ENCODE measurements around the gene EMCN. TPM values are rescaled to one million over a fixed set of nuclear protein-coding genes. Genes with fewer than 3 reads are reported as not detected.

EMCN gene
- total and polyA plus RNA-seq, 9 of the 15 experiments (the other 6 are each of a cell fraction or from before 2014, with no cell fraction given) = not detected

DNA sequence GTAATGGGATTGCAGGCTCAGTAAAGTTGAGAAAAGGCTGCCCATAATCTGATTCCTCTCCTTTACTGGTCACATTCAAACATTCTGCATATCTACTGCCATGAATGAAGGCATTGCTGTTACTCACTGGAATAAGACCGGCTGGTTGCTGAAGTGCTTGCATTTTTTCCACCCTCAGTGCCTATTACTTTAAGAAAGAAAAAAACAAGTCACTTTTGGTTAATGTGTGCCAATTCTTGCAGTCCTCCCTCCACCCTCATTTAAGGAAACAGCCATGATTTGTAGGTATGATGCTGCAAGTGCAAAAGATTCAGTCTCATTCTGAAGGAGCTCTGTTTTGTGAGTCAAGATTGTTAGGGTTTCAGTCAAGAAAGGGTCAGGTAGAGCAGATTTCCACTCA lies 94.9 kb downstream of the EMCN start:
- H3K9ac ChIP-seq (ENCODE audit: insufficient read depth in 1 of 2, low read depth in 2 of 2, low read length in 2 of 2) = no peak overlapping the region
- DNase-seq (ENCODE audit: extremely low read depth in 1 of 4, low spot score in 3 of 4) (no peak), FAIRE-seq (no peak), ATAC-seq (no peak)
- TF ChIP-seq ZSCAN32 (CRISPR knock-in tag; IDR thresholded peaks at IDR 0.05) (no peak), MAFK (IDR thresholded peaks at IDR 0.05; ENCODE audit: low read length) (no peak), TCFL5 (CRISPR knock-in tag; conservative IDR thresholded peaks at IDR 0.05) (no peak), NCOA1 (IDR thresholded peaks at IDR 0.05; ENCODE audit: low read depth) (no peak), SMARCB1 (IDR thresholded peaks at IDR 0.05; ENCODE audit: insufficient read length, low read depth) (no peak), ZNF780A (CRISPR knock-in tag; IDR thresholded peaks at IDR 0.05) (no peak), STAG1 (CRISPR knock-in tag; IDR thresholded peaks at IDR 0.05; ENCODE audit: borderline replicate concordance) (no peak), ZNF696 (CRISPR knock-in tag; conservative IDR thresholded peaks at IDR 0.05) (no peak)
- 0% methylated on average over 1 of the region's 1 CpG for WGBS (ENCODE audit: insufficient coverage, low coverage, missing lambda C conversion rate)
- no peaks in the 10 kb centered on the region for H3K4me1 ChIP-seq (replicated peaks in 1 of 2; ENCODE audit: control insufficient read depth in 2 of 2, insufficient read depth in 2 of 2, low read length in 2 of 2)
- no peaks in the 10 kb centered on the region for H4K20me1 ChIP-seq (replicated peaks; ENCODE audit: control insufficient read depth, insufficient read depth, low read length)
- no peaks in the 10 kb centered on the region for H3K9me3 ChIP-seq (replicated peaks; ENCODE audit: control insufficient read depth, insufficient read depth, low read depth, low read length)
- no peak overlapping the region for H3K27ac ChIP-seq (ENCODE audit: extremely low read depth, low read depth, low read length)
- BruUV-seq (replicated peaks) = no TSS peak
- intact Hi-C loops (cut with micrococcal nuclease) (no loop called here), in situ Hi-C loops (cut with MboI) (no loop called here)
- no peak overlapping the region for H3K4me2 ChIP-seq (ENCODE audit: insufficient read depth, low read length)
- H3K36me3 ChIP-seq (ENCODE audit: control insufficient read depth, insufficient read depth, low read length) = no peaks in the 10 kb centered on the region
- no peak overlapping the region for H3K4me3 ChIP-seq
- no peaks in the 10 kb centered on the region for H3K79me2 ChIP-seq (ENCODE audit: control insufficient read depth, insufficient read depth, low read length)
- CTCF ChIA-PET (ENCODE audit: low intra/inter-chr PET ratio) = no interaction called here
- POLR2A ChIA-PET = no interaction called here
- H3K9me1 ChIP-seq (ENCODE audit: control insufficient read depth, insufficient read depth, low read length) = no peaks in the 10 kb centered on the region
- no peak overlapping the region for H2AFZ ChIP-seq (ENCODE audit: low read depth, low read length)
- no peaks in the 10 kb centered on the region for H3K27me3 ChIP-seq (ENCODE audit: control insufficient read depth in 2 of 2, insufficient read depth in 2 of 2, low read length in 2 of 2)

Measured in K562 (cell line).